ENCODE measurements around the gene AFF3. TPM values are rescaled to one million over a fixed set of nuclear protein-coding genes. Genes with fewer than 3 reads are reported as not detected.

The AFF3 gene
- total and polyA plus RNA-seq, 2 of the 8 experiments (the other 6 are each of a cell fraction or from before 2014, with no cell fraction given) = 0.27 to 3.0 TPM

DNA sequence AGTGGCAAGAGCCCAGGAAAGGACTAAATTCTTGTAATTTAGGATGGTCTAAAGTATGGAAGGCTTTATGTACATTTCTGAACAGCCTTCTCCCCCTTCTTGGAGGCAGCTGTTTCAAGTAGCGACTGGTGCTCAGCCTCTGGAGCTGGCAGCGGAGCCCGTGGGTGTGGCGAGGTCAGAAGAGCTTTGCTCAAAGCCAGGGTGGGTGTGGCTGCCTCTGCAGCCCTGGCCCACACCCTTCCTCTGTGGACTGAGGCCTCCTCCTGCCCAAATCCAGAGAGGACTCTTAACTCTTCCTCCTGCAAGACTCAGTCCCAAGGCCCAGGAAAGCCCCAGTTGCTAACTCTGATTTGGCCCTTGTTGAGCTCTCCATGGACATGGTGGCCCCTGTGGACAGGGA, 450.5 kb downstream of the AFF3 start (continued):
- TF ChIP-seq PHF8 (conservative IDR thresholded peaks at IDR 0.05; ENCODE audit: low read depth, low read length) = no peak
- TF ChIP-seq SP2 (IDR thresholded peaks at IDR 0.05; ENCODE audit: low read length) = no peak
- no peak for TF ChIP-seq EZH2 (IDR thresholded peaks at IDR 0.05; ENCODE audit: low read depth, low read length, severe bottlenecking)
- TF ChIP-seq ZNF274 (IDR thresholded peaks at IDR 0.05; ENCODE audit: borderline replicate concordance, extremely low read depth, low read length) = no peak
